Non-pigmented ciliary epithelial cell (primary cell): ENCODE measurements around the gene ERBB4.
"Not testable (repeated sequence)": the region's sequence is repeated elsewhere in the genome, so short reads cannot be mapped to it uniquely, and the experiment has no call there.

Experiments
- DNase-seq: peaks from one replicate; pipeline ENCODE4 v3.0.0-alpha.2; 2010; ENCODE audit warnings: low read depth

The ERBB4 gene

GRCh38 chr2:212146416-212146815 lies 392.2 kb downstream of the ERBB4 start:
- no peak for DNase-seq

GRCh38 chr2:212145121-212145520 lies 393.5 kb downstream of the ERBB4 start:
- DNase-seq = peak; percentile 17

GRCh38 chr2:212142631-212143030 lies 396.0 kb downstream of the ERBB4 start:
- DNase-seq = no peak

GRCh38 chr2:212141499-212141898 lies 397.1 kb downstream of the ERBB4 start:
- no peak for DNase-seq

GRCh38 chr2:212136216-212136795 lies 402.3 kb downstream of the ERBB4 start:
- no peak for DNase-seq

GRCh38 chr2:212135739-212136138 lies 402.9 kb downstream of the ERBB4 start:
- no peak for DNase-seq

- no peak for DNase-seq
Observed at GRCh38 chr2:212133337-212133736, 405.3 kb downstream of the ERBB4 start.

- no peak for DNase-seq
Observed at GRCh38 chr2:212124598-212124997, 414.0 kb downstream of the ERBB4 start.

GRCh38 chr2:212119591-212119990 lies 419.0 kb downstream of the ERBB4 start:
- no peak for DNase-seq

- DNase-seq = no peak
Observed at GRCh38 chr2:212117926-212118325, 420.7 kb downstream of the ERBB4 start.

GRCh38 chr2:212114489-212114888 lies 424.1 kb downstream of the ERBB4 start:
- no peak for DNase-seq

GRCh38 chr2:212112401-212112800 lies 426.2 kb downstream of the ERBB4 start:
- no peak for DNase-seq

- no peak for DNase-seq
Observed at GRCh38 chr2:212109792-212110680, 428.6 kb downstream of the ERBB4 start.

- no peak for DNase-seq
Observed at GRCh38 chr2:212109217-212109616, 429.4 kb downstream of the ERBB4 start.

- no peak for DNase-seq
Observed at GRCh38 chr2:212107989-212108388, 430.6 kb downstream of the ERBB4 start.

GRCh38 chr2:212107014-212107413 lies 431.6 kb downstream of the ERBB4 start:
- DNase-seq = no peak

GRCh38 chr2:212106536-212106935 lies 432.1 kb downstream of the ERBB4 start:
- DNase-seq = not testable (repeated sequence)

- no peak for DNase-seq
Observed at GRCh38 chr2:212099658-212100057, 438.9 kb downstream of the ERBB4 start.

- DNase-seq = no peak
Observed at GRCh38 chr2:212098966-212099365, 439.6 kb downstream of the ERBB4 start.

GRCh38 chr2:212097001-212097400 lies 441.6 kb downstream of the ERBB4 start:
- no peak for DNase-seq

GRCh38 chr2:212089873-212090272 lies 448.7 kb downstream of the ERBB4 start:
- no peak for DNase-seq

- DNase-seq = no peak
Observed at GRCh38 chr2:212088353-212088752, 450.2 kb downstream of the ERBB4 start.

- DNase-seq = no peak
Observed at GRCh38 chr2:212083492-212083891, 455.1 kb downstream of the ERBB4 start.

GRCh38 chr2:212078103-212078502 lies 460.5 kb downstream of the ERBB4 start:
- DNase-seq = no peak
